Measurements from ENCODE around the gene FER.

DNA sequence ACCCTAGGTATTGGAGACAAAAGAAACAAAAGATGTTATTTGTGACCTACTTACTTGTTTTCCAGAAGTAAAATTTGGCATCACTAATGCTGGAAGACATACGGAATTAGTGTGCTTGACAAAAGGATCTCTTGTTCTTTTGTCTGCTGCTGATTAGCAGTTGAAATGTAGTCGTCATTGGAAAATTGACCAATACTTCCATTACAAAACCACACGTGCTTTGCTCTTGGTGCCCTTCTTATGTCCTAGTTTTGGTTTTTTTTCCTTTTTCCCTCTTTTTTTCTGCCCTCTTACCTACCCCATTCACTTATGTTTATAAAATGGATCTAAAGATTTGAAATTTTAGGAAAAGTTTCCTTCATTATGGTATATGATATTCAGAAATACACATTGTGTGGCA, 197.4 kb downstream of the FER start:
- TF ChIP-seq, protein P1, sequence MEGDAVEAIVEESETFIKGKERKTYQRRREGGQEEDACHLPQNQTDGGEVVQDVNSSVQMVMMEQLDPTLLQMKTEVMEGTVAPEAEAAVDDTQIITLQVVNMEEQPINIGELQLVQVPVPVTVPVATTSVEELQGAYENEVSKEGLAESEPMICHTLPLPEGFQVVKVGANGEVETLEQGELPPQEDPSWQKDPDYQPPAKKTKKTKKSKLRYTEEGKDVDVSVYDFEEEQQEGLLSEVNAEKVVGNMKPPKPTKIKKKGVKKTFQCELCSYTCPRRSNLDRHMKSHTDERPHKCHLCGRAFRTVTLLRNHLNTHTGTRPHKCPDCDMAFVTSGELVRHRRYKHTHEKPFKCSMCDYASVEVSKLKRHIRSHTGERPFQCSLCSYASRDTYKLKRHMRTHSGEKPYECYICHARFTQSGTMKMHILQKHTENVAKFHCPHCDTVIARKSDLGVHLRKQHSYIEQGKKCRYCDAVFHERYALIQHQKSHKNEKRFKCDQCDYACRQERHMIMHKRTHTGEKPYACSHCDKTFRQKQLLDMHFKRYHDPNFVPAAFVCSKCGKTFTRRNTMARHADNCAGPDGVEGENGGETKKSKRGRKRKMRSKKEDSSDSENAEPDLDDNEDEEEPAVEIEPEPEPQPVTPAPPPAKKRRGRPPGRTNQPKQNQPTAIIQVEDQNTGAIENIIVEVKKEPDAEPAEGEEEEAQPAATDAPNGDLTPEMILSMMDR (IDR thresholded peaks at IDR 0.05; ENCODE audit: borderline replicate concordance, extremely low read depth, low read length, poor library complexity, severe bottlenecking) = no peak
- no peak for TF ChIP-seq EZH2 (IDR thresholded peaks at IDR 0.05; ENCODE audit: borderline replicate concordance, low read depth, low read length, severe bottlenecking)

Data from DND-41 (cell line).